ENCODE measurements around the gene PDK4. TPM values are rescaled to one million over a fixed set of nuclear protein-coding genes. Genes with fewer than 3 reads are reported as not detected.

PDK4 gene
- polyA plus RNA-seq, 3 donors = 2.2 to 26.0 (median 12.4) TPM

DNA sequence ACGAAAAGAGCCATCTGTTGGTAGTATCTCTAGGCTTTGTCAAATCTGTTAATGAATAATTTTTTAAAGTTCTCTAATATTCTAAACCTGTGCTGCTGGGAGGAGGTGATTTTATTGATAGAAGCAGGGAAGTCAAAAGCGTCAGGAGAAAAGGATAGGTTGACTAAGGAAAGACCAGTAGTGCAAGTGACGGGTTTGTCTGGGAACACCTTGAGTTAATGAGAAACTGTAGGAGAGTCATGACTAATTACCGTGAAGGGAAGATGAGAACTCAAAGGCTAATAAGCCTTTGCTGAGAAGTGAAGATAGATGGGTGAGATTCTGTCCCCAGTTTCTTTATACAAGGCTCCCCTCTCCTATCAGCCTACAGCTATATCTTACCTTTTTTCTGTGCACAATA, 5.0 kb upstream of the PDK4 start:
- Histone ChIP-seq H3K27ac (ENCODE audit: low read depth in 1 of 2, low read length in 2 of 2) (no peak overlapping the region), H3K9ac (ENCODE audit: insufficient read depth, low read length, poor library complexity, severe bottlenecking) (no peak overlapping the region)
- peaks cover 0 to 8% (median 2%) of the 10 kb centered on the region in 7 donors for H3K9me3 Mint-ChIP-seq

DNA sequence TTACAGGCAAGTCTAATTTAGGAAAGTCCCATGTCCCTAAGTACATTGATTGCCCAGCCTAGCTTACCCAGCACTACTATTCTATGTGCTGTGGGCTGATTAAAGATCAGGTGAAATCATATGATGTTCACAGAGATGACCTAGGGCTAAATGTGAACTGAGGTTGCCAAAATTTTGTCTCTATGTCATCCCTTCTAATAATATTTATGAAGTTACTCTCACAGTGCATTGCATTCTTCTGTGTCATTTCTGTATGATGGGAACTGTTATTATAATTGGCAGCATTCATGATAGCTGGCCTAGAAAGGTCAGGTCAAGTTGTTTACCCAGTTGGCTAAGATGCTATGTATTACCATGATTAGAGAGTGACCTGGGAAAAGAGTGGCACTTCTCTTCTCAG, 2.8 kb upstream of the PDK4 start:
- no peaks in the 10 kb centered on the region for H3K9me3 ChIP-seq (replicated peaks in 1 of 2; ENCODE audit: control insufficient read depth in 1 of 2, insufficient read depth in 1 of 2, low read length in 2 of 2)
- no peak for DNase-seq
- H4K20me1 ChIP-seq (ENCODE audit: insufficient read depth, low read length) = peaks cover 16% of the 10 kb centered on the region
- intact Hi-C loops (cut with micrococcal nuclease) = loop anchor here in 1 of 2 donors (5.0 kb wide), 2 partner anchors 33 to 93 kb away; no protein-coding TSS in a partner anchor
- H3K36me3 ChIP-seq (replicated peaks in 1 of 2; ENCODE audit: control insufficient read depth in 1 of 2, insufficient read depth in 2 of 2, low read length in 2 of 2) = peaks cover 4 to 9% of the 10 kb centered on the region in 2 donors
- TF ChIP-seq, protein P1, sequence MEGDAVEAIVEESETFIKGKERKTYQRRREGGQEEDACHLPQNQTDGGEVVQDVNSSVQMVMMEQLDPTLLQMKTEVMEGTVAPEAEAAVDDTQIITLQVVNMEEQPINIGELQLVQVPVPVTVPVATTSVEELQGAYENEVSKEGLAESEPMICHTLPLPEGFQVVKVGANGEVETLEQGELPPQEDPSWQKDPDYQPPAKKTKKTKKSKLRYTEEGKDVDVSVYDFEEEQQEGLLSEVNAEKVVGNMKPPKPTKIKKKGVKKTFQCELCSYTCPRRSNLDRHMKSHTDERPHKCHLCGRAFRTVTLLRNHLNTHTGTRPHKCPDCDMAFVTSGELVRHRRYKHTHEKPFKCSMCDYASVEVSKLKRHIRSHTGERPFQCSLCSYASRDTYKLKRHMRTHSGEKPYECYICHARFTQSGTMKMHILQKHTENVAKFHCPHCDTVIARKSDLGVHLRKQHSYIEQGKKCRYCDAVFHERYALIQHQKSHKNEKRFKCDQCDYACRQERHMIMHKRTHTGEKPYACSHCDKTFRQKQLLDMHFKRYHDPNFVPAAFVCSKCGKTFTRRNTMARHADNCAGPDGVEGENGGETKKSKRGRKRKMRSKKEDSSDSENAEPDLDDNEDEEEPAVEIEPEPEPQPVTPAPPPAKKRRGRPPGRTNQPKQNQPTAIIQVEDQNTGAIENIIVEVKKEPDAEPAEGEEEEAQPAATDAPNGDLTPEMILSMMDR (IDR thresholded peaks at IDR 0.05) = no peak
- no peak overlapping the region for H3K27ac ChIP-seq (ENCODE audit: low read depth in 1 of 2, low read length in 2 of 2)
- no peak overlapping the region for H3K9ac ChIP-seq (ENCODE audit: insufficient read depth, low read length, poor library complexity, severe bottlenecking)
- H3K4me2 ChIP-seq (replicated peaks; ENCODE audit: extremely low read depth, low read length, poor library complexity, severe bottlenecking) = no peak overlapping the region
- H3K27ac Mint-ChIP-seq = no peak overlapping the region
- H3K36me3 Mint-ChIP-seq = peaks cover 2 to 7% of the 10 kb centered on the region in 2 donors
- H3K27me3 Mint-ChIP-seq (ENCODE audit: low read depth in 3 of 3) = no peaks in the 10 kb centered on the region
- H3K4me1 ChIP-seq (ENCODE audit: control insufficient read depth in 1 of 2, insufficient read depth in 2 of 2, low read length in 2 of 2) = peaks cover 57 to 58% of the 10 kb centered on the region in 2 donors
- H3K4me3 ChIP-seq (replicated peaks in 1 of 3; ENCODE audit: low read depth in 2 of 3, low read length in 3 of 3) = no peak overlapping the region
- peaks cover 28% of the 10 kb centered on the region for H3K79me2 ChIP-seq (ENCODE audit: insufficient read depth, low read length)
- H3K4me1 Mint-ChIP-seq = peaks cover 67% of the 10 kb centered on the region
- no peaks in the 10 kb centered on the region for H3K27me3 ChIP-seq (ENCODE audit: control insufficient read depth in 2 of 2, insufficient read depth in 2 of 2, low read length in 2 of 2)
- H3K9me3 Mint-ChIP-seq = peaks cover 0 to 2% (median 0%) of the 10 kb centered on the region in 7 donors
- no peak overlapping the region for H3K4me3 Mint-ChIP-seq
- H2AFZ ChIP-seq (ENCODE audit: insufficient read depth, low read depth, low read length, poor library complexity, severe bottlenecking) = no peak overlapping the region

More for the DNA sequence above, 5.0 kb upstream of the PDK4 start:
- Mint-ChIP-seq H3K27me3 (ENCODE audit: low read depth in 3 of 3) (no peaks in the 10 kb centered on the region), H3K4me3 (no peak overlapping the region), H3K4me1 (peaks cover 72% of the 10 kb centered on the region), H3K36me3 (peaks cover 5 to 6% of the 10 kb centered on the region in 2 donors), H3K27ac (peak overlapping the region in 2 of 7 donors; percentile 5 to 21)
- DNase-seq = no peak
- Histone ChIP-seq H4K20me1 (ENCODE audit: insufficient read depth, low read length) (no peaks in the 10 kb centered on the region), H3K4me1 (ENCODE audit: control insufficient read depth in 1 of 2, insufficient read depth in 2 of 2, low read length in 2 of 2) (peaks cover 65% of the 10 kb centered on the region in 2 donors), H3K36me3 (replicated peaks in 1 of 2; ENCODE audit: control insufficient read depth in 1 of 2, insufficient read depth in 2 of 2, low read length in 2 of 2) (no peaks in the 10 kb centered on the region), H3K9me3 (replicated peaks in 1 of 2; ENCODE audit: control insufficient read depth in 1 of 2, insufficient read depth in 1 of 2, low read length in 2 of 2) (no peaks in the 10 kb centered on the region), H2AFZ (ENCODE audit: insufficient read depth, low read depth, low read length, poor library complexity, severe bottlenecking) (no peak overlapping the region), H3K4me3 (replicated peaks in 1 of 3; ENCODE audit: low read depth in 2 of 3, low read length in 3 of 3) (no peak overlapping the region), H3K27me3 (ENCODE audit: control insufficient read depth in 2 of 2, insufficient read depth in 2 of 2, low read length in 2 of 2) (no peaks in the 10 kb centered on the region), H3K4me2 (replicated peaks; ENCODE audit: extremely low read depth, low read length, poor library complexity, severe bottlenecking) (no peak overlapping the region), H3K79me2 (ENCODE audit: insufficient read depth, low read length) (peaks cover 9% of the 10 kb centered on the region)
- 96% methylated on average over 2 of the region's 4 CpGs for WGBS (ENCODE audit: insufficient coverage)
- intact Hi-C loops (cut with micrococcal nuclease) = no loop called here
- TF ChIP-seq, protein P1 (IDR thresholded peaks at IDR 0.05) = no peak

Data from CD14-positive monocyte (primary cell).